AG09319 (cell line): ENCODE data around the gene FUBP3.

Source experiments
- DNase-seq: peaks from one replicate; pipeline ENCODE4 v3.0.0-alpha.2; 2010; ENCODE audit warnings: low read depth; ENCODE audit errors: extremely low read depth
- TF ChIP-seq, protein P1 (sequence below): IDR thresholded peaks from 2 replicates; pipeline ENCODE4 v1.5.1; 2011; ENCODE audit warnings: low read depth, mild to moderate bottlenecking, inconsistent platforms, low read length, moderate library complexity

FUBP3 gene

DNA sequence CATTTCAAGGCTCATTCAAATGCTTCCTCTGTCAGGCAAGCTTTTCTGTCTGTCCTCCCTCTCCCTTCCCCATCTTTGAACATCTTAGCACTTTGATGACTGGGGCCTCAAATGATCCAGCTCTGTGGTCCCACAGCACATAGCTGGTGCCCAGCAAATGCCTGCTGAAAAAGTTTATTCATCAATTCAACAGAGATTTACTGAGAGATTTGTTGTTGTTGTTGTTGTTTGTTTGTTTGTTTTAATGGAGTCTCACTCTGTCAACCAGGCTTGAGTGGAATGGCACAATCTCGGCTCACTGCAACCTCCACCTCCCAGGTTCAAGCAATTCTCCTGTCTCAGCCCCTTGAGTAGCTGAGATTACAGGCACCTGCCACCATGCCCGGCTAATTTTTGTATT, 108.2 kb downstream of the FUBP3 start:
- DNase-seq, result no peak
- TF ChIP-seq, protein P1, sequence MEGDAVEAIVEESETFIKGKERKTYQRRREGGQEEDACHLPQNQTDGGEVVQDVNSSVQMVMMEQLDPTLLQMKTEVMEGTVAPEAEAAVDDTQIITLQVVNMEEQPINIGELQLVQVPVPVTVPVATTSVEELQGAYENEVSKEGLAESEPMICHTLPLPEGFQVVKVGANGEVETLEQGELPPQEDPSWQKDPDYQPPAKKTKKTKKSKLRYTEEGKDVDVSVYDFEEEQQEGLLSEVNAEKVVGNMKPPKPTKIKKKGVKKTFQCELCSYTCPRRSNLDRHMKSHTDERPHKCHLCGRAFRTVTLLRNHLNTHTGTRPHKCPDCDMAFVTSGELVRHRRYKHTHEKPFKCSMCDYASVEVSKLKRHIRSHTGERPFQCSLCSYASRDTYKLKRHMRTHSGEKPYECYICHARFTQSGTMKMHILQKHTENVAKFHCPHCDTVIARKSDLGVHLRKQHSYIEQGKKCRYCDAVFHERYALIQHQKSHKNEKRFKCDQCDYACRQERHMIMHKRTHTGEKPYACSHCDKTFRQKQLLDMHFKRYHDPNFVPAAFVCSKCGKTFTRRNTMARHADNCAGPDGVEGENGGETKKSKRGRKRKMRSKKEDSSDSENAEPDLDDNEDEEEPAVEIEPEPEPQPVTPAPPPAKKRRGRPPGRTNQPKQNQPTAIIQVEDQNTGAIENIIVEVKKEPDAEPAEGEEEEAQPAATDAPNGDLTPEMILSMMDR, result no peak
